Gastroesophageal sphincter (tissue), 4 donors: ENCODE results near the gene TMEM208. TPM values are rescaled to one million over a fixed set of nuclear protein-coding genes. Genes with fewer than 3 reads are reported as not detected.

Experiments
- ATAC-seq: fragments of 150-250 bp; one replicate; pipeline ENCODE4 v1.9.1; 2016; ENCODE audit warnings: mild to moderate bottlenecking, moderate library complexity
- H3K27ac ChIP-seq, 4 donors: fragments of 200-600 bp; sonication (generic) in 3 of 4; 1 replicate in 3 of 4; 2 replicates in 1 of 4; pipeline ENCODE4 v1.5.1; 2016 to 2019
- H3K27me3 ChIP-seq: fragments of 200-600 bp; sonication (generic); one replicate; pipeline ENCODE4 v1.5.1; 2019
- H3K36me3 ChIP-seq, 2 donors: fragments of 200-600 bp; sonication (generic); one replicate each; pipeline ENCODE4 v1.5.1; 2019; ENCODE audit warnings: control low read depth in 1 of 2
- H3K4me1 ChIP-seq, 3 donors: fragments of 200-600 bp; sonication (generic); 1 replicate in 2 of 3; 2 replicates in 1 of 3; pipeline ENCODE4 v1.5.1; 2016 to 2019; ENCODE audit warnings: control low read depth in 2 of 3
- H3K4me3 ChIP-seq, 2 donors: fragments of 200-600 bp; sonication (generic); one replicate each; pipeline ENCODE4 v1.5.1; 2019; ENCODE audit warnings: mild to moderate bottlenecking in 1 of 2, moderate library complexity in 1 of 2
- H3K9me3 ChIP-seq, 3 donors: fragments of 200-600 bp; sonication (generic); one replicate each; pipeline ENCODE4 v1.5.1; 2017 to 2019; ENCODE audit warnings: control low read depth in 2 of 3
- CTCF ChIP-seq, 4 experiments: fragments of 200-600 bp in 2 of 4; fragments of 450-650 bp in 2 of 4; sonication (generic) in 1 of 4; IDR thresholded peaks; one replicate each; pipeline ENCODE4 v1.5.1; 2017 to 2019; ENCODE audit warnings: antibody characterized with exemption in 4 of 4, mild to moderate bottlenecking in 2 of 4, moderate library complexity in 2 of 4
- EP300 ChIP-seq: sonication (generic); formaldehyde crosslinking; IDR thresholded peaks from one replicate; pipeline ENCODE4 v1.6.1; 2017; ENCODE audit warnings: antibody characterized with exemption, mild to moderate bottlenecking
- POLR2A ChIP-seq, 2 donors: fragments of 450-650 bp; IDR thresholded peaks; one replicate each; pipeline ENCODE4 v1.6.1; 2017; ENCODE audit warnings: antibody characterized with exemption in 2 of 2, mild to moderate bottlenecking in 2 of 2, moderate library complexity in 1 of 2
- POLR2AphosphoS5 ChIP-seq: sonication (generic); formaldehyde crosslinking; IDR thresholded peaks from one replicate; pipeline ENCODE4 v1.6.1; 2017; ENCODE audit warnings: antibody characterized with exemption
- WGBS, 2 donors: methylation state at CpG; one replicate each; pipeline ENCODE4 v1.1.5; 2018; ENCODE audit warnings: low coverage in 1 of 2; 5-methylcytosine and 5-hydroxymethylcytosine counted together
- total RNA-seq, 4 donors: library from RNA; depleted of rRNA; stranded (reverse); fragments of >200 nt; gene quantifications; one replicate each; pipeline ENCODE4 v1.1.0, GENCODE V29; 2016

The TMEM208 gene
- total RNA-seq, 4 donors from 2014 or later: 15.4 to 34.7 (median 30.7) TPM

- peaks cover 0 to 56% of the 10 kb centered on the region in 2 donors for H3K36me3 ChIP-seq
- no CpG with 5 or more reads among the region's 4 CpGs for WGBS, 2 donors
- TF ChIP-seq POLR2AphosphoS5 (no peak), CTCF (IDR thresholded peaks at IDR 0.05) (no peak), EP300 (no peak), POLR2A (IDR thresholded peaks at IDR 0.05) (no peak)
Measured at GRCh38 chr16:67204076-67204475, 22.9 kb upstream of the TMEM208 start.

DNA sequence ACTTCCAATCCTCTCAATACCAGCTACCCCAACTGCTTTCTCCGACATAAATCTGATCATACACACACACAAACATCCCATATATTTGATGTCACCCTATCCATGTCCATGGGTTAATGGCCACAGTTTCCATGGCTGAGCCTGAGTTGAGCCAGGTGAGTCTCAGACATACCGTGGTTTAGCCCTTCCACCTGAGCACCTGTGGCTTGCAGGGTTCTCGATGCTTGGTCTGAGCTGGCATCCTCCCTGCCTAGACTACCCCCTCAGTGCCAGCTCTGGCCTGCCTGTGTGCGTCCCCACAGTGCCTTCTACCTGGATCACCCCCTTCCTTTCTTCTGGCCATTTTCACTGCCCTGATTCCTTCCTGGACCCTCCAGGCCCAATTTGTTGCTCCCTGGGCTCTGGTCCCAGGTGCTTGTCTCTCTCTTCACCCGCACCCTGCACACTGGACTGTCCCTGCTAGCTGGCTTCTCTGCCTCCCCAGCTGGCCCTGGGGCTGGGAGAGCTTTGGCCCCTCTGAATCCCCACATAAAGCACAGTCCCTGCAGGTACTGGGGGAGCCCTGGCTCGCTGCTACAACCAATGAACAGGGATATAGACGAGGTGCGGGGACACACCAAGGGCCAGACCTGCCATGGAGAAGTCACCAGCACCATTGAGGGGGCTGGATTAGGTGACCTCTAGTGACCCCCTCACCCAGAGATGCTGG, 20.6 kb upstream of the TMEM208 start:
- WGBS, 2 donors: 90 to 92% methylated on average over 3 to 6 of the region's 8 CpGs
- Histone ChIP-seq H3K27ac (no peak overlapping the region), H3K36me3 (peaks cover 0 to 68% of the 10 kb centered on the region in 2 donors), H3K4me3 (no peak overlapping the region), H3K4me1 (no peaks in the 10 kb centered on the region), H3K27me3 (no peaks in the 10 kb centered on the region), H3K9me3 (no peaks in the 10 kb centered on the region)
- no peak for TF ChIP-seq POLR2AphosphoS5
- TF ChIP-seq EP300: no peak
- TF ChIP-seq CTCF (IDR thresholded peaks at IDR 0.05): no peak
- no peak for TF ChIP-seq POLR2A (IDR thresholded peaks at IDR 0.05)
- ATAC-seq: no peak

More at GRCh38 chr16:67204076-67204475, 22.9 kb upstream of the TMEM208 start:
- H3K9me3 ChIP-seq: no peaks in the 10 kb centered on the region
- H3K27me3 ChIP-seq: no peaks in the 10 kb centered on the region
- no peak overlapping the region for H3K27ac ChIP-seq
- H3K4me3 ChIP-seq: no peak overlapping the region
- peaks cover 0 to 10% (median 5%) of the 10 kb centered on the region in 3 donors for H3K4me1 ChIP-seq
- no peak for ATAC-seq

DNA sequence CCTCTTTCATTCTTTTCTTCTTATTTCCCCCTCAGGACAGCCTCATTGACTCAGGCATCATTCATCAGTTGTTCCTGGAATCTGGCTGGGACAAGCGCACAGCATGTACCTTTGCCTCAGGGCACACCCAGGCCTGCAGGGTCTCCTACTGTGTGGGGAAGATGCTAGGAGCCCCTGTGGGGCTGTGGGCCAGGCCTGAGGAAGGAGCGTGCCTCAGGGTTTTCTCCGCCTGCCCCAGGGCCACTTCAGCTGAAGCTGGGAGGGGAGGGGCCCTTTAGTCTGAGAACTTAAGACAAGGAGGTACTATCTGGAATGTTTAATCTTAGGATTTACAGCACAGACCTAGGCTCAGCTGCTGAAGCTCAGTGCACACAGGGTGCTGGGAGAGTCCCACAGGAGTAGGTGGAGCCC, 20.1 kb upstream of the TMEM208 start:
- TF ChIP-seq POLR2AphosphoS5: no peak
- no peak for TF ChIP-seq CTCF (IDR thresholded peaks at IDR 0.05)
- no peak for TF ChIP-seq EP300
- TF ChIP-seq POLR2A (IDR thresholded peaks at IDR 0.05): no peak
- no peaks in the 10 kb centered on the region for H3K27me3 ChIP-seq
- peaks cover 0 to 65% of the 10 kb centered on the region in 2 donors for H3K36me3 ChIP-seq
- H3K4me3 ChIP-seq: no peak overlapping the region
- no peaks in the 10 kb centered on the region for H3K4me1 ChIP-seq
- no peaks in the 10 kb centered on the region for H3K9me3 ChIP-seq
- no CpG with 5 or more reads among the region's 3 CpGs for WGBS, 2 donors
- no peak for ATAC-seq
- no peak overlapping the region for H3K27ac ChIP-seq

GRCh38 chr16:67207249-67208091, 19.5 kb upstream of the TMEM208 start:
- 33% methylated on average over 1 of the region's 21 CpGs; no CpG with 5 or more reads in 1 of the 2 donors for WGBS, 2 donors
- no peak for TF ChIP-seq EP300
- peak in 1 of 2 donors; percentile 13 for TF ChIP-seq POLR2A (IDR thresholded peaks at IDR 0.05)
- no peak for ATAC-seq

DNA sequence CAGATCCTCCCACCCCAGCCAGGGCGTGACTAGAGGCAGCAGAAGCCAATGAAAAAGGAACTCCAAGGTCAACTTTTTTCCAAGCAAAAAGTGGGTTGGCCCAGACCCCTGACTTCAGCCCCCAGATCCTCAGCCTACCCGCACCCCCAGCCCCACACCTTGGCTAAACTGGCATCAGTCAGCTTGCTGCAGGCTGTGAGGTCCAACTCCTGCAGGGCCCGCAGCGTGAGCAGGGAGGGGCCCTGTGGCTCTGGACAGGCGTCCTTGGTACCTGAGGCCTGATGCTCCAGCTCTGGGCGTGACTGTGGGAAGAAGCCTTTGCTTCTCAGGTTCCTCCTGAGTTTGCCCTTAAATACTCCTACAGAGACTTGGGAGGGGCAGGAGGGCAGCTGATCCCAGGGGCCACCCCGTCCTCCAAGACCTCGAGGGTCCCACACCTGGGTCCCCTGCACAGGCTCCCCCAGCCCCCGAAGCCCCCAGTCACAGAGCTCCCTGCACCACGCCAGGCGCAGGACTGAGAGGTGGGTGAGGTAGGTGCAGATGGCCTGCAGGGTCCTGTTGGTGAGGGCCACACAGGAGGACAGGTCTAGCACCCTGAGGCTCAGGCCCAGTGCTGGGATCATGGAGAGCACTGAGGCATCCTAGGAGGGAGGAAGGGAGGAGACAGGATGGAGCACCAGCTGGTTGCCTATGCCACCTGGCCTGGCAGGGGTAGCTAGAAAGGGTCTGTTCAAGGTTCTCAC, 18.6 kb upstream of the TMEM208 start:
- no peaks in the 10 kb centered on the region for H3K4me1 ChIP-seq
- H3K27me3 ChIP-seq: no peaks in the 10 kb centered on the region
- H3K9me3 ChIP-seq: no peaks in the 10 kb centered on the region
- peaks cover 0 to 54% of the 10 kb centered on the region in 2 donors for H3K36me3 ChIP-seq
- no peak overlapping the region for H3K27ac ChIP-seq
- no peak for ATAC-seq
- TF ChIP-seq POLR2AphosphoS5 (no peak), EP300 (no peak), CTCF (IDR thresholded peaks at IDR 0.05) (no peak), POLR2A (IDR thresholded peaks at IDR 0.05) (no peak)
- no CpG with 5 or more reads among the region's 11 CpGs for WGBS, 2 donors
- no peak overlapping the region for H3K4me3 ChIP-seq

More at GRCh38 chr16:67207249-67208091, 19.5 kb upstream of the TMEM208 start:
- Histone ChIP-seq H3K4me1 (no peaks in the 10 kb centered on the region), H3K27me3 (no peaks in the 10 kb centered on the region), H3K4me3 (no peak overlapping the region), H3K27ac (no peak overlapping the region), H3K9me3 (no peaks in the 10 kb centered on the region), H3K36me3 (peaks cover 0 to 58% of the 10 kb centered on the region in 2 donors)
